Urothelium cell line (cell line): Measurements from ENCODE around the gene MED25.
"Not testable (repeated sequence)": the region's sequence is repeated elsewhere in the genome, so short reads cannot be mapped to it uniquely, and the experiment has no call there.

Experiments used
- DNase-seq: peaks from one replicate; pipeline ENCODE4 v3.0.0; 2011; ENCODE audit warnings: low spot score, mixed read lengths
- FAIRE-seq: peaks from 2 replicates; lab custom pipeline; 2011; peaks lifted over from hg19 to GRCh38; lab: Jason Lieb, UNC

Gene MED25

GRCh38 chr19:49814010-49814409 lies 4.1 kb upstream of the MED25 start:
- no peak for FAIRE-seq
- DNase-seq: no peak

- FAIRE-seq: no peak
- DNase-seq: no peak
These were observed 1.5 kb upstream of the MED25 start for GRCh38 chr19:49816590-49816989.

- DNase-seq: no peak
- no peak for FAIRE-seq
These were observed 721 bp downstream of the MED25 start for GRCh38 chr19:49818649-49819370.

GRCh38 chr19:49819452-49820115 lies 1.5 kb downstream of the MED25 start:
- not testable (repeated sequence) for FAIRE-seq

GRCh38 chr19:49820125-49820524 lies 2.0 kb downstream of the MED25 start:
- DNase-seq (no peak), FAIRE-seq (no peak)

More at GRCh38 chr19:49819452-49820115, 1.5 kb downstream of the MED25 start:
- not testable (repeated sequence) for DNase-seq

GRCh38 chr19:49823472-49823871 lies 5.4 kb downstream of the MED25 start:
- no peak for DNase-seq
- FAIRE-seq: no peak

- DNase-seq (no peak), FAIRE-seq (no peak)
These were observed 6.6 kb downstream of the MED25 start for GRCh38 chr19:49824662-49825061.

GRCh38 chr19:49827034-49827433 lies 8.9 kb downstream of the MED25 start:
- FAIRE-seq (no peak), DNase-seq (no peak)

- FAIRE-seq (no peak), DNase-seq (no peak)
These were observed 11.1 kb downstream of the MED25 start for GRCh38 chr19:49829200-49829599.

GRCh38 chr19:49829721-49830120 lies 11.6 kb downstream of the MED25 start:
- DNase-seq (no peak), FAIRE-seq (no peak)

- no peak for DNase-seq
- FAIRE-seq: no peak
These were observed 12.7 kb downstream of the MED25 start for GRCh38 chr19:49830766-49831165.

GRCh38 chr19:49831592-49831991 lies 13.5 kb downstream of the MED25 start:
- no peak for FAIRE-seq

GRCh38 chr19:49832556-49832955 lies 14.5 kb downstream of the MED25 start:
- no peak for DNase-seq
- FAIRE-seq: no peak

More at GRCh38 chr19:49831592-49831991, 13.5 kb downstream of the MED25 start:
- DNase-seq: no peak

GRCh38 chr19:49833599-49833998 lies 15.5 kb downstream of the MED25 start:
- no peak for DNase-seq
- FAIRE-seq: no peak

- FAIRE-seq (no peak), DNase-seq (no peak)
These were observed 17.5 kb downstream of the MED25 start for GRCh38 chr19:49835562-49835961.

GRCh38 chr19:49836176-49837008 lies 18.3 kb downstream of the MED25 start:
- FAIRE-seq: no peak
- no peak for DNase-seq

GRCh38 chr19:49837009-49837310 lies 18.9 kb downstream of the MED25 start:
- no peak for FAIRE-seq

GRCh38 chr19:49837425-49837824 lies 19.3 kb downstream of the MED25 start:
- no peak for DNase-seq
- FAIRE-seq: no peak

More at GRCh38 chr19:49837009-49837310, 18.9 kb downstream of the MED25 start:
- no peak for DNase-seq

- no peak for DNase-seq
- FAIRE-seq: no peak
These were observed 20.9 kb downstream of the MED25 start for GRCh38 chr19:49838885-49839588.

GRCh38 chr19:49839713-49840112 lies 21.6 kb downstream of the MED25 start:
- FAIRE-seq (no peak), DNase-seq (no peak)

- DNase-seq (no peak), FAIRE-seq (no peak)
These were observed 22.2 kb downstream of the MED25 start for GRCh38 chr19:49840321-49840720.
